ENCODE results near the gene HOGA1.

The HOGA1 gene

DNA sequence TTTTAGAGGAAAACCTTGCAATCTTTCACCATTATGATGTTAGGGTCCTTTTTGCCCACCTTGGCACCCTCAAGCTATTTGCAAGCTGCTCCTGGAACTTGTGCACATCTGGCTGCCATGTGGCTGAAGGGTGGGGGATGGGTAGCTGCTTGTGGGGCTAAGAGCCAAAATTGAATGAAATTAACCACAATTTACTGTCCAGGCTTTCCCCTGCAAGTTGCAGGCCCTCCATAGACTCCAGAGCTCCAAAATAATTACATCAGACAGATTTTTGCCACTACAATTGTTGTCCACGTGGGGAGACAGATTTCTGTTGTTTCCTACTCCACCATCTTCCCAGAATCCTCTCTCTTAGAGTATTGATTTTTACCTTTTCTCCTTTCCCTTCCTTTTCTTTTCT is 75.4 kb downstream of the HOGA1 start:
- Histone ChIP-seq H3K27ac (peak overlapping the region; percentile 68), H3K36me3 (ENCODE audit: insufficient read depth, low read length) (no peaks in the 10 kb centered on the region; the same call in 1 of the 2 replicates), H3K9me3 (ENCODE audit: low read depth, low read length) (no peaks in the 10 kb centered on the region), H3K4me3 (no peak overlapping the region), H3K9ac (ENCODE audit: insufficient read length) (no peak overlapping the region)
- no peak for TF ChIP-seq POLR2AphosphoS5 (IDR thresholded peaks at IDR 0.05; ENCODE audit: borderline replicate concordance, low read depth, low read length)
- no peak for TF ChIP-seq FOXP2 (optimal IDR thresholded peaks at IDR 0.05; ENCODE audit: control extremely low read depth, extremely low read length, insufficient read depth)
- no peak for TF ChIP-seq EZH2 (IDR thresholded peaks at IDR 0.05)
- no peak for DNase-seq (ENCODE audit: low read depth, low spot score)
